Measurements from ENCODE around the gene FRAT2. TPM values are rescaled to one million over a fixed set of nuclear protein-coding genes. Genes with fewer than 3 reads are reported as not detected.

Gene FRAT2
- total and polyA plus RNA-seq, 8 donors: 4.3 to 15.0 (median 9.8) TPM

DNA sequence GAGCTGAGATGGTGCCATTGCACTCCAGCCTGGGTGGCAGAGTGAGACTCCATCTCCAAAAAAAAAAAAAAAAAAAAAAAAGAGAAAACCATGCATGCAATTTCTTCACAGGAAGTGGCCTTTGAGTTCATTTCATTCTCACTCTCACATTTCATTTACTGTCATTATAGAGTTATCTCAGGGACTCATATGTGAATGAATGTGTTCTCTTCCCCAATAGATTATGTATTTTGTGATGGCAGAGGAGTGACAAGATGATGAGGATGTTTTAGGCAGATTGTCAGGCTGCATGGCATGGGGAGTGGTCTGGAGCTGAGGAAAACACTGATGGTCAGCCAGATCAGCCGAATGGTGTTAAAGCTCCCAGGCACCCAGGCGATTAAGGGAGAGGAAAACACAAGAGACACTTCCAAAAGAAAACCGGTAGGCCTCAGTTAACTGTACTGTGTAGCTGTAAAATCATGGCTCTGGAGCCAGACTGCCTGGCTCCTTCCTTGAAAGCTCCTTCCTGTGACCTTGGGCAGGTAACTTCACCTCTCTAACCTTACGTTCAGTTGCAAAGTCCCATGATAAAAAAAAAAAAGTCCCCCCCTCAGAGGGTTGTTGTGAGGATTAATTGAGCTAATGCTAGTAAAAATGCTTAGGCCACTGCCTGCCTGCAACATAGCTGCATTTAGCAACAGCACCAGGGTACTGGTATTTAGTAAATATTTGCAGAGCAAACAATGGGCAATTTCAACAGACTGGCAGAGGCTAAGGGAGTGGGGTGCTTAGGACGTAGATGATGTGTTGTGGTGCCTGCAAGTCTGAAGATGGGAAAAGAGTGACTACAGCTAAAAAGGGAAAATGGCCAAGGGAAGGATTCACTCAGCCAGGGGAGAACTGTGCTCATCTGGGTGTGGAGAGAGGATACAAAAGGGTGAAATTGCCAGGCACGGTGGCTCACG lies 6.9 kb downstream of the FRAT2 start:
- intact Hi-C loops (cut with DNase I): no loop called here
- ATAC-seq: peak; percentile 71 to 84 (median 81)
- no peak overlapping the region for H3K4me3 ChIP-seq
- no peaks in the 10 kb centered on the region for H3K27me3 ChIP-seq
- H3K36me3 ChIP-seq: no peaks in the 10 kb centered on the region
- peak in 3 of 6 donors; percentile 31 to 41 (median 33) for DNase-seq
- no peak for FAIRE-seq
- WGBS, 2 donors: 19 to 23% methylated on average over 7 of the region's 7 CpGs
- TF ChIP-seq, protein P1, sequence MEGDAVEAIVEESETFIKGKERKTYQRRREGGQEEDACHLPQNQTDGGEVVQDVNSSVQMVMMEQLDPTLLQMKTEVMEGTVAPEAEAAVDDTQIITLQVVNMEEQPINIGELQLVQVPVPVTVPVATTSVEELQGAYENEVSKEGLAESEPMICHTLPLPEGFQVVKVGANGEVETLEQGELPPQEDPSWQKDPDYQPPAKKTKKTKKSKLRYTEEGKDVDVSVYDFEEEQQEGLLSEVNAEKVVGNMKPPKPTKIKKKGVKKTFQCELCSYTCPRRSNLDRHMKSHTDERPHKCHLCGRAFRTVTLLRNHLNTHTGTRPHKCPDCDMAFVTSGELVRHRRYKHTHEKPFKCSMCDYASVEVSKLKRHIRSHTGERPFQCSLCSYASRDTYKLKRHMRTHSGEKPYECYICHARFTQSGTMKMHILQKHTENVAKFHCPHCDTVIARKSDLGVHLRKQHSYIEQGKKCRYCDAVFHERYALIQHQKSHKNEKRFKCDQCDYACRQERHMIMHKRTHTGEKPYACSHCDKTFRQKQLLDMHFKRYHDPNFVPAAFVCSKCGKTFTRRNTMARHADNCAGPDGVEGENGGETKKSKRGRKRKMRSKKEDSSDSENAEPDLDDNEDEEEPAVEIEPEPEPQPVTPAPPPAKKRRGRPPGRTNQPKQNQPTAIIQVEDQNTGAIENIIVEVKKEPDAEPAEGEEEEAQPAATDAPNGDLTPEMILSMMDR (IDR thresholded peaks at IDR 0.05): no peak
- H3K4me1 ChIP-seq: peaks cover 31 to 44% (median 35%) of the 10 kb centered on the region in 3 donors
- no peaks in the 10 kb centered on the region for H3K9me3 ChIP-seq
- peak overlapping the region in 2 of 4 donors; percentile 66 to 68 for H3K27ac ChIP-seq

DNA sequence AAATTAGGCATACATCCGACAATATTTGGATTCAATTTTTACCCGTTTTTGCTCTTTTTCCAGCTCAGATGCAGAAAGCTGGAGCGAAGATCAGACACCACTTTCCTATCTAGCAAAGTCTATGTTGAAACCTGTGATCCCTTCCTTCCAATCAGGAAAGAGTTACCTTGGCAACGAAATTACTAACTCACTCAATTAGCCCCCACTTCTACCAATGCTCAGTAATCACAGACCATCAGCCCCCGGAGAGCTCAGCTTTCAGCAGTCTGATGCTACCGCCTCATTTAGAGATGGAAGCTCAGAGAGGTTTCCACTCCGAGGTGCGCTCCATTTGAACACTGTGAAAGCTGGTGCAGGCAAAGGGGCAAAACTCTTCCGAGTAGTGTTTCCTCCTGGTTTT lies 8.8 kb downstream of the FRAT2 start:
- peaks cover 28 to 44% (median 29%) of the 10 kb centered on the region in 3 donors for H3K4me1 ChIP-seq
- no peak overlapping the region for H3K27ac ChIP-seq
- DNase-seq: no peak
- no peaks in the 10 kb centered on the region for H3K27me3 ChIP-seq
- ATAC-seq: no peak
- 87 to 93% methylated on average over 9 of the region's 9 CpGs for WGBS, 2 donors
- intact Hi-C loops (cut with DNase I): no loop called here
- H3K36me3 ChIP-seq: no peaks in the 10 kb centered on the region
- TF ChIP-seq, protein P1 (IDR thresholded peaks at IDR 0.05): no peak
- no peaks in the 10 kb centered on the region for H3K9me3 ChIP-seq
- H3K4me3 ChIP-seq: no peak overlapping the region
- FAIRE-seq: no peak

DNA sequence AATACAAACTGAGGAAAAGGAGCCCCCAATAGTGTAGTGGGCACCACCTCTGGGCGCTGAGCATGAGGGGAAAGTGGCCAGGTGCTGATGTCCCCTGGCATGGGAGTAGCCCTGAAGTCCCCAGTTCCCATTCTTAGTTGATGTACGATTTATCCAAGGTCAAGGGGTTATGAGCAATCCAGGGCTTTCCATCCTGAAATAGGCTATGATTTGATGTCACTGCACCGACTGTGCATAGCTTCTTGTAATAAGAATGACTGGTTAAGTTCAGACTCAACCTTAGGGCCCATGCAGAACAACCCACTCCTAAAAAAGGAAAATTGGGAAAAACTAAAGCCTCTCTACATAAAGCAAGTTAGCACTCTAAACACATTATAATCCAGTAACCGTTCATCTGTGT lies 11.0 kb downstream of the FRAT2 start:
- ATAC-seq: no peak
- WGBS, 2 donors: 58 to 65% methylated on average over 4 of the region's 4 CpGs
- intact Hi-C loops (cut with DNase I): no loop called here
- no peak overlapping the region for H3K27ac ChIP-seq
- no peaks in the 10 kb centered on the region for H3K9me3 ChIP-seq
- TF ChIP-seq, protein P1 (IDR thresholded peaks at IDR 0.05): no peak
- no peak for DNase-seq
- no peak overlapping the region for H3K4me3 ChIP-seq
- FAIRE-seq: no peak
- H3K4me1 ChIP-seq: peaks cover 12 to 27% (median 17%) of the 10 kb centered on the region in 3 donors
- no peaks in the 10 kb centered on the region for H3K36me3 ChIP-seq
- H3K27me3 ChIP-seq: no peaks in the 10 kb centered on the region

DNA sequence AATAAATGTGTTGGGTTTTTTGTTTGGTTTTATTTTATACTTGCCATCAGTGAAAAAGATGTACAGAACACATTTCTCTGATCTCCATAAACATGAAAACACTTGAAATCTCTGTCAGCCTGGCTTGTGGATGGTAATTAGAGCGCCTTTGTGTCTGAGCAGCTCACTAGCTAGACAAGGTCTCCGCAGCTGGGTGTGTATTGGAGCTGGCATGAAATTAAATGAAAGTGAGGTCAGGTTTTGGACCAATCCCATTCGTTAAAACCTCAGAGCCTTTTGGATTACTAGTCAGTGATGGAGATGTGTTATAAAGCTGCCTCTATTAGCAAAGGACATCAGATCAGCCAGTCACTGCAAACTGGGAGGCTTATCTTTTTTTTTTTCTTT lies 12.7 kb downstream of the FRAT2 start:
- FAIRE-seq (no peak), DNase-seq (no peak), ATAC-seq (no peak)
- Histone ChIP-seq H3K27me3 (no peaks in the 10 kb centered on the region), H3K4me3 (peak overlapping the region in 1 of 4 donors; percentile 87), H3K36me3 (no peaks in the 10 kb centered on the region), H3K4me1 (peaks cover 0 to 13% (median 6%) of the 10 kb centered on the region in 3 donors), H3K27ac (no peak overlapping the region), H3K9me3 (no peaks in the 10 kb centered on the region)
- TF ChIP-seq, protein P1 (IDR thresholded peaks at IDR 0.05): no peak
- intact Hi-C loops (cut with DNase I): no loop called here
- 75 to 79% methylated on average over 3 of the region's 3 CpGs for WGBS, 2 donors
